Endothelial cell of umbilical vein (primary cell): ENCODE measurements around the gene PEX5L.

ENCODE experiments used
- EZH2 ChIP-seq: IDR thresholded peaks from 2 replicates; pipeline ENCODE4 v1.6.1; 2012; ENCODE audit warnings: borderline replicate concordance, low read depth, mild to moderate bottlenecking, moderate library complexity, low read length, inconsistent platforms; ENCODE audit not compliant: severe bottlenecking
- FOS ChIP-seq: IDR thresholded peaks from 2 replicates; pipeline ENCODE4 v1.6.1; 2011; ENCODE audit warnings: mild to moderate bottlenecking, low read length, moderate library complexity, borderline replicate concordance; ENCODE audit not compliant: insufficient read depth
- JUN ChIP-seq: IDR thresholded peaks from 2 replicates; pipeline ENCODE4 v1.6.1; 2011; ENCODE audit warnings: borderline replicate concordance, low read depth; ENCODE audit not compliant: insufficient read length, insufficient read depth
- POLR2A ChIP-seq: IDR thresholded peaks from 2 replicates; pipeline ENCODE4 v1.6.1; 2012; ENCODE audit warnings: low read depth, mild to moderate bottlenecking, control low read depth, low read length
- POLR2AphosphoS5 ChIP-seq: IDR thresholded peaks from 2 replicates; pipeline ENCODE4 v1.6.1; 2012; ENCODE audit warnings: low read depth, mild to moderate bottlenecking, control low read depth, low read length, moderate library complexity; ENCODE audit not compliant: insufficient read depth
- TF ChIP-seq, protein P1 (sequence below), 2 donors: IDR thresholded peaks; 1 replicate in 1 of 2; 2 replicates in 1 of 2; pipeline ENCODE4 v1.5.1; 2011; ENCODE audit warnings: low read length in 2 of 2, mild to moderate bottlenecking in 2 of 2, moderate library complexity in 2 of 2, control low read depth in 1 of 2, inconsistent platforms in 1 of 2, low read depth in 1 of 2; ENCODE audit not compliant: insufficient read depth in 1 of 2; ENCODE audit errors: extremely low read depth in 1 of 2
- TF ChIP-seq, protein P2 (sequence below): IDR thresholded peaks from 2 replicates; pipeline ENCODE4 v1.6.1; 2011; ENCODE audit not compliant: insufficient read depth, insufficient read length

DNA sequence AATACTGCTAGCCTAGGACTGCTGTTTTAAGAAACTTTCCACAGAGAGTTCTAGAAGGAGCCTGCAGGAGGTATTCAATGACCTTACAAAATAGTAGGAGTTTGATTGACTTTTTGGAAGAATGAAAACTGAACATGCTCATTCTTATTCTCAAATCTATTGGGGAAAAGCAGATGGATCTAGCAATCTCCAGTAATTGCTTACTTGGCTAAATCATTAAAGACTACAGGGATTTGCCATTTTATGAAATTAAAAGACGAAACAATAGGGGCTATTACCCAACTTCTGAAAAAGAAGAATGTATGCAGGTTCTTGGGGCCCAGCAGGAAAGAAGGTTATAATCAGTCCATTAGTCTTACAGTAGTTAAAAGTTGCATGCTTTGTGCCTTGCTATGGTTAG is 29.9 kb upstream of the PEX5L start:
- TF ChIP-seq, protein P1, sequence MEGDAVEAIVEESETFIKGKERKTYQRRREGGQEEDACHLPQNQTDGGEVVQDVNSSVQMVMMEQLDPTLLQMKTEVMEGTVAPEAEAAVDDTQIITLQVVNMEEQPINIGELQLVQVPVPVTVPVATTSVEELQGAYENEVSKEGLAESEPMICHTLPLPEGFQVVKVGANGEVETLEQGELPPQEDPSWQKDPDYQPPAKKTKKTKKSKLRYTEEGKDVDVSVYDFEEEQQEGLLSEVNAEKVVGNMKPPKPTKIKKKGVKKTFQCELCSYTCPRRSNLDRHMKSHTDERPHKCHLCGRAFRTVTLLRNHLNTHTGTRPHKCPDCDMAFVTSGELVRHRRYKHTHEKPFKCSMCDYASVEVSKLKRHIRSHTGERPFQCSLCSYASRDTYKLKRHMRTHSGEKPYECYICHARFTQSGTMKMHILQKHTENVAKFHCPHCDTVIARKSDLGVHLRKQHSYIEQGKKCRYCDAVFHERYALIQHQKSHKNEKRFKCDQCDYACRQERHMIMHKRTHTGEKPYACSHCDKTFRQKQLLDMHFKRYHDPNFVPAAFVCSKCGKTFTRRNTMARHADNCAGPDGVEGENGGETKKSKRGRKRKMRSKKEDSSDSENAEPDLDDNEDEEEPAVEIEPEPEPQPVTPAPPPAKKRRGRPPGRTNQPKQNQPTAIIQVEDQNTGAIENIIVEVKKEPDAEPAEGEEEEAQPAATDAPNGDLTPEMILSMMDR (IDR thresholded peaks at IDR 0.05; ENCODE audit: extremely low read depth in 1 of 2, insufficient read depth in 1 of 2, low read depth in 1 of 2, low read length in 2 of 2): no peak
- TF ChIP-seq POLR2AphosphoS5: no peak
- no peak for TF ChIP-seq EZH2
- TF ChIP-seq FOS: no peak
- TF ChIP-seq, protein P2, sequence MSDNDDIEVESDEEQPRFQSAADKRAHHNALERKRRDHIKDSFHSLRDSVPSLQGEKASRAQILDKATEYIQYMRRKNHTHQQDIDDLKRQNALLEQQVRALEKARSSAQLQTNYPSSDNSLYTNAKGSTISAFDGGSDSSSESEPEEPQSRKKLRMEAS: no peak
- no peak for TF ChIP-seq POLR2A
- no peak for TF ChIP-seq JUN
